Stomach (tissue), 4 donors: Measurements from ENCODE around the gene KLF15.

Experiments used
- EP300 ChIP-seq: sonication (generic); formaldehyde crosslinking; IDR thresholded peaks from one replicate; pipeline ENCODE4 v1.6.1; 2017; ENCODE audit warnings: antibody characterized with exemption
- POLR2A ChIP-seq, 4 donors: fragments of 450-650 bp; IDR thresholded peaks; one replicate each; pipeline ENCODE4 v1.6.1; 2016; ENCODE audit warnings: antibody characterized with exemption in 4 of 4, control low read depth in 2 of 4, mild to moderate bottlenecking in 1 of 4, moderate library complexity in 1 of 4
- POLR2AphosphoS5 ChIP-seq, 3 donors: sonication (generic); formaldehyde crosslinking; IDR thresholded peaks; one replicate each; pipeline ENCODE4 v1.6.1; 2016; ENCODE audit warnings: antibody characterized with exemption in 3 of 3
- TF ChIP-seq, protein P1 (sequence below), 7 experiments: fragments of 450-650 bp in 4 of 7; fragments of 200-600 bp in 3 of 7; sonication (generic) in 3 of 7; IDR thresholded peaks; one replicate each; pipeline ENCODE4 v1.5.1; 2016 to 2019; ENCODE audit warnings: antibody characterized with exemption in 7 of 7, control low read depth in 2 of 7, mild to moderate bottlenecking in 1 of 7

- TF ChIP-seq, protein P1, sequence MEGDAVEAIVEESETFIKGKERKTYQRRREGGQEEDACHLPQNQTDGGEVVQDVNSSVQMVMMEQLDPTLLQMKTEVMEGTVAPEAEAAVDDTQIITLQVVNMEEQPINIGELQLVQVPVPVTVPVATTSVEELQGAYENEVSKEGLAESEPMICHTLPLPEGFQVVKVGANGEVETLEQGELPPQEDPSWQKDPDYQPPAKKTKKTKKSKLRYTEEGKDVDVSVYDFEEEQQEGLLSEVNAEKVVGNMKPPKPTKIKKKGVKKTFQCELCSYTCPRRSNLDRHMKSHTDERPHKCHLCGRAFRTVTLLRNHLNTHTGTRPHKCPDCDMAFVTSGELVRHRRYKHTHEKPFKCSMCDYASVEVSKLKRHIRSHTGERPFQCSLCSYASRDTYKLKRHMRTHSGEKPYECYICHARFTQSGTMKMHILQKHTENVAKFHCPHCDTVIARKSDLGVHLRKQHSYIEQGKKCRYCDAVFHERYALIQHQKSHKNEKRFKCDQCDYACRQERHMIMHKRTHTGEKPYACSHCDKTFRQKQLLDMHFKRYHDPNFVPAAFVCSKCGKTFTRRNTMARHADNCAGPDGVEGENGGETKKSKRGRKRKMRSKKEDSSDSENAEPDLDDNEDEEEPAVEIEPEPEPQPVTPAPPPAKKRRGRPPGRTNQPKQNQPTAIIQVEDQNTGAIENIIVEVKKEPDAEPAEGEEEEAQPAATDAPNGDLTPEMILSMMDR (IDR thresholded peaks at IDR 0.05), result no peak
- TF ChIP-seq POLR2A (IDR thresholded peaks at IDR 0.05), result no peak
- TF ChIP-seq POLR2AphosphoS5 (IDR thresholded peaks at IDR 0.05), result no peak
- TF ChIP-seq EP300, result no peak
Measured at GRCh38 chr3:126339466-126339865, 17.7 kb downstream of the KLF15 start.
